Bone marrow (tissue), 2 donors: ENCODE measurements around the gene PTS.

Experiments
- DNase-seq, 2 donors: peaks; one replicate each; lab custom pipeline; 2025; lab: John Stamatoyannopoulos, UW

PTS gene

GRCh38 chr11:112265659-112266409 lies 39.6 kb downstream of the PTS start:
- DNase-seq: no peak

GRCh38 chr11:112266410-112266778 lies 40.2 kb downstream of the PTS start:
- DNase-seq: no peak

GRCh38 chr11:112267188-112267591 lies 41.0 kb downstream of the PTS start:
- no peak for DNase-seq

- DNase-seq: no peak
These were observed 42.2 kb downstream of the PTS start for GRCh38 chr11:112268406-112268805.

DNA sequence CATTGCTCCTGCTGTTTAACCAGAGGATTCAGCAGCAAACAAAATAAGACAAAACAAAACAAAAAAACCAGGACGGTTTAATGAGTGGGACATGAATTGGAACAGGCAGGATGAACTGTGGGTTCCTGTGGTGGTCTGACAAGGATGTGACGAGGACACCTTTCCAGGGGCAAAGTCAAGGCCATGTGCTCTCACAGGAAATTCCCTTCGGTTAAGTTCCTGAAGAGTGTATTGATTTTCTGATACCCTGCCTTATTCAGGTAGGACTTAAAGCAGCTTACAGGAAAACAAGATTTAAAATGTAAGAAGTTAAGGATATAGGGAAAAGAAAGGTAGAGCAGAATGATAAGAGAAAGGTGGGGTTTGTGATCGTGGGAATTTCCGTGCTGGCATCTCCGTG lies 42.9 kb downstream of the PTS start:
- DNase-seq: no peak

DNA sequence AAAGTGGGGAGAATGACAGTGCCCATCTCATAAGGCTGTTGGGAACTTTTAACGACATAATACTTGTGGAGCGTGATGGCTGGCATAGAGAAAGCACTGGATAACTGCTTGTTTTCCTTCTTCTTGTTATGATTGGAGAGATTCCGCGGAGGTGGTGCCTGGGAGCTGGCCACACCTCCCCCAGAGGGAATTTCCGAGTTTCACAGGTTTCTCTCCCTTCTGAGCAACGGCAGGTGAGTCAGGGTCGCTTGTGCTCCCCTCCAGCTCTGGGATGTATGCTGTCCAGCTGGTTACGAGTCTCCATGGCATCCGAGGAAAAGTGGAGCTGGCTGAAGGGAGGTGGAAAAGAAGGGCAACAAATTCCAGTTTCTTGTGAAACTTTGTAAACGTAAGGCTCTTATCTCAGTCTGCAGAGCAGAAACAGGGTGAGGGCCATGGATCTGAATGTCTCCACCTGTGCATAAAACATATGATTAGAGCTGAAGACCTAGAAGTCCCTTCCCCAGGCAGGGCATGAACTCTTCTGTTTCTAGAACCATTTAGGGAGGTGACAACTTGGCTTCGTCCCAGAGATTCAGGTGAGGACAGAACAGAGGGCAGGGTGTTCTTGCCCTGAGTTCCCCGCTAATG lies 44.4 kb downstream of the PTS start:
- DNase-seq: no peak

DNA sequence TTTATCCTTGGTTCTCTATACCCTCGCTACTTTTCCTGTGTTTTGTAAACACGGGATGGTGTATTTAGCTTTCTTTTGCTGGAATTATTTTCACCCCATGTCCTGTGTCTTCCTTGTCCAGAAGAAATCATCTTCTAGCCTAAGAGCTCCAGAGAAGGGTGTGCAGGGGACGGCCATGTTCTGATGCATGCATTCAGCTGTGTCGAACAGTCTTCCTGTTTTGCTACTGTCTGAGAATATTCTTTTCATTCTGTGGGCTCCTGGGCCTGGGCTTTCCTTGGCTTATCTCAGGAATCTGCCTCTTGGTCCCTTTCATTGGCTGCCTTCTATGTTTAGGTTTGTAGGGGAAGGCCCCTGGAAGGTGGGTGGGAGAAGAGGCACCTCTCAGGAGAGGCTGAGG lies 45.0 kb downstream of the PTS start:
- DNase-seq: no peak

GRCh38 chr11:112273066-112273465 lies 46.8 kb downstream of the PTS start:
- no peak for DNase-seq

GRCh38 chr11:112274007-112274783 lies 48.0 kb downstream of the PTS start:
- DNase-seq: no peak

- no peak for DNase-seq
These were observed 50.8 kb downstream of the PTS start for GRCh38 chr11:112277029-112277428.

DNA sequence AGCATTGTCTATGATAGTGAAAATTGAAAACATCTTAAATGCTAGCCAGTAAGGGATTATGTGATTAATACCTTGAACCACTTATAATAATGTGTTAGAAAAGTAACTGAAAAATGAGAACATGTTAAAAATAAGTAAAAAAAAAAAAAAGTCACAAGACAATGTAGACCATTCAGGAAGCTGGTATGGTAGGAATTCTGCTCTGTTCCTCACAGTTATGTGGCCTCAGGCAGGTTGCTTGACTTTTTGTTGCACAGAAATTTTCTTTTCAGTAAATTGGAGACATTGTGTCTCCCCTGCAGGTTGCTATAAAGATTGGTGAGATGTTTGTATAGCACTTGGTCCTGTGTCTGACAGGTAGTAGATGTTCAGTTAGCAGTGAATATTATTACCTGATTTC lies 51.7 kb downstream of the PTS start:
- DNase-seq: no peak

- no peak for DNase-seq
These were observed 52.6 kb downstream of the PTS start for GRCh38 chr11:112278803-112279202.

GRCh38 chr11:112279901-112280267 lies 53.7 kb downstream of the PTS start:
- DNase-seq: peak; percentile 34 to 55

DNA sequence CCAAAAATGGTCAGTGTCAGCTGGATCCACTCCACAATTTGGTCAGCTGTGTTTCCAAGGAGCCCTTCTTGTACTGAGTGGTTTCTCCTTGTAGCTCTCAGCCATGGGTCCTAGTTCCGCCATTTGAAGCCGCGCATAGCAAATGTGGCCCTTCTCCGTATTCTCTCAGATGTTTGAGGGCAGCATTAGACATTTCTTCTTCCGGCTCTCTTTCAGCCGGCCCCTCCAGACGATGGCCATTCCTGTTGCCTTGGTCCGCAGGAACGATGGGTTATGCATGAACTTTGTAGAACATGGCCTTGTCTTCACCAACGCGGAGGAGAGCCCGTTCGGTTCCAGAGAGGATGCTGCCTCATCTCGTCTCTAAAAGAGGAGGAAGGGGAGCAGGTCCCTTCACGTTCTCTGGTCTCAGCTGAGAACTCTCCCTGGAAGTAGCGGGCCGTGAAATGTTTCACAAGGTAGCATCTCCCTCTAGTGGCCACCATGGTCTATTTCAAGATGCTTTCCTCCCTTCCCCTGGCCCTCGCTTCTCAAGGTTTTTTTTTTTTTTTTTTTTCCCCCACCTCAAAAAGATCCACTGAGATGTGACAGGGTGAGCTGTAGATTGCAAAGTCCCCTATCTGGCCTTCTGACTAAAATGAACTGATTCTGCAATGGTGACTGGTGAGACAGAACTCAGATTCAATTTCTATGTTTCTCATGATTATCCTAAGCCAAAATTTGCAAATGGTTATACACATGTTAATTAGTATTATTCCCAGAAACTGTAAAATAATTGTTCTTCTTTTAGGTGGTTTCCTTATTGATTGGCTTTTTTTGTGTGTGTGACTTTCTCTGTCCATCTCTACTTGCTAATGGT lies 54.3 kb downstream of the PTS start:
- peak; percentile 55 to 81 for DNase-seq

GRCh38 chr11:112281726-112282125 lies 55.5 kb downstream of the PTS start:
- DNase-seq: no peak
